ENCODE results near the gene TRIM17. TPM values are rescaled to one million over a fixed set of nuclear protein-coding genes. Genes with fewer than 3 reads are reported as not detected.
"Not testable (repeated sequence)": the region's sequence is repeated elsewhere in the genome, so short reads cannot be mapped to it uniquely, and the experiment has no call there.

Gene TRIM17
- total and polyA plus RNA-seq, 2 donors from 2014 or later, result 1.3 to 6.5 TPM

GRCh38 chr1:228437424-228437962, 20.8 kb upstream of the TRIM17 start:
- Histone ChIP-seq H3K9me3 (ENCODE audit: control insufficient read depth in 2 of 3, insufficient read depth in 1 of 3, low read length in 3 of 3) (no peaks in the 10 kb centered on the region), H3K9ac (ENCODE audit: low read length in 3 of 3) (no peak overlapping the region), H3K4me3 (ENCODE audit: low read length in 3 of 3) (no peak overlapping the region), H3K36me3 (ENCODE audit: control insufficient read depth in 2 of 3, insufficient read depth in 3 of 3, low read length in 3 of 3) (no peaks in the 10 kb centered on the region), H3K27ac (ENCODE audit: low read depth in 2 of 2, low read length in 2 of 2) (no peak overlapping the region), H3K4me1 (ENCODE audit: control insufficient read depth in 2 of 3, insufficient read depth in 2 of 3, low read depth in 1 of 3, low read length in 3 of 3) (no peaks in the 10 kb centered on the region), H3K27me3 (ENCODE audit: control insufficient read depth, insufficient read depth, low read length) (no peaks in the 10 kb centered on the region)
- no peak for TF ChIP-seq CTCF (IDR thresholded peaks at IDR 0.05; ENCODE audit: borderline replicate concordance, extremely low read depth, insufficient read depth)
- FAIRE-seq (no peak), DNase-seq (peak in 2 of 5 donors; percentile 32 to 59)
- intact Hi-C loops (cut with DNase I), result no loop called here

GRCh38 chr1:228434689-228435088, 18.0 kb upstream of the TRIM17 start:
- no peak for TF ChIP-seq CTCF (IDR thresholded peaks at IDR 0.05; ENCODE audit: borderline replicate concordance, extremely low read depth, insufficient read depth)
- DNase-seq (peak in 1 of 5 donors; percentile 7), FAIRE-seq (no peak)
- Histone ChIP-seq H3K9ac (ENCODE audit: low read length in 3 of 3) (no peak overlapping the region), H3K27ac (ENCODE audit: low read depth in 2 of 2, low read length in 2 of 2) (no peak overlapping the region), H3K36me3 (ENCODE audit: control insufficient read depth in 2 of 3, insufficient read depth in 3 of 3, low read length in 3 of 3) (no peaks in the 10 kb centered on the region), H3K9me3 (ENCODE audit: control insufficient read depth in 2 of 3, insufficient read depth in 1 of 3, low read length in 3 of 3) (no peaks in the 10 kb centered on the region), H3K4me1 (ENCODE audit: control insufficient read depth in 2 of 3, insufficient read depth in 2 of 3, low read depth in 1 of 3, low read length in 3 of 3) (no peaks in the 10 kb centered on the region), H3K4me3 (ENCODE audit: low read length in 3 of 3) (no peak overlapping the region), H3K27me3 (ENCODE audit: control insufficient read depth, insufficient read depth, low read length) (no peaks in the 10 kb centered on the region)
- intact Hi-C loops (cut with DNase I), result no loop called here

- intact Hi-C loops (cut with DNase I); FAIRE-seq: not testable (repeated sequence)
Measured at GRCh38 chr1:228433337-228434053, 16.8 kb upstream of the TRIM17 start.

GRCh38 chr1:228430243-228430642, 13.6 kb upstream of the TRIM17 start:
- H3K27ac ChIP-seq (ENCODE audit: low read depth in 2 of 2, low read length in 2 of 2), result no peak overlapping the region
- H3K36me3 ChIP-seq (ENCODE audit: control insufficient read depth in 2 of 3, insufficient read depth in 3 of 3, low read length in 3 of 3), result no peaks in the 10 kb centered on the region
- no peak for FAIRE-seq
- intact Hi-C loops (cut with DNase I), result no loop called here
- no peaks in the 10 kb centered on the region for H3K4me1 ChIP-seq (ENCODE audit: control insufficient read depth in 2 of 3, insufficient read depth in 2 of 3, low read depth in 1 of 3, low read length in 3 of 3)
- H3K4me3 ChIP-seq (ENCODE audit: low read length in 3 of 3), result no peak overlapping the region
- no peaks in the 10 kb centered on the region for H3K9me3 ChIP-seq (ENCODE audit: control insufficient read depth in 2 of 3, insufficient read depth in 1 of 3, low read length in 3 of 3)
- TF ChIP-seq CTCF (IDR thresholded peaks at IDR 0.05; ENCODE audit: borderline replicate concordance, extremely low read depth, insufficient read depth), result no peak
- H3K9ac ChIP-seq (ENCODE audit: low read length in 3 of 3), result no peak overlapping the region
- no peak for DNase-seq
- H3K27me3 ChIP-seq (ENCODE audit: control insufficient read depth, insufficient read depth, low read length), result no peaks in the 10 kb centered on the region

More at GRCh38 chr1:228433337-228434053, 16.8 kb upstream of the TRIM17 start:
- H3K9me3 ChIP-seq (ENCODE audit: control insufficient read depth in 2 of 3, insufficient read depth in 1 of 3, low read length in 3 of 3); H3K4me1 ChIP-seq (ENCODE audit: control insufficient read depth in 2 of 3, insufficient read depth in 2 of 3, low read depth in 1 of 3, low read length in 3 of 3); H3K27me3 ChIP-seq (ENCODE audit: control insufficient read depth, insufficient read depth, low read length); H3K27ac ChIP-seq (ENCODE audit: low read depth in 2 of 2, low read length in 2 of 2); H3K9ac ChIP-seq (ENCODE audit: low read length in 3 of 3); H3K36me3 ChIP-seq (ENCODE audit: control insufficient read depth in 2 of 3, insufficient read depth in 3 of 3, low read length in 3 of 3); H3K4me3 ChIP-seq (ENCODE audit: low read length in 3 of 3): not testable (repeated sequence)
- peak in 1 of 5 donors; percentile 28 for DNase-seq
